Spleen (tissue), 11 donors: ENCODE results near the gene NCOA1. TPM values are rescaled to one million over a fixed set of nuclear protein-coding genes. Genes with fewer than 3 reads are reported as not detected.
A peak's percentile ranks its signal among the peaks of the same experiment; 100 is the strongest.

Experiments
- DNase-seq: peaks from one replicate; pipeline ENCODE4 v3.0.0-alpha.2; 2020
- H3K27ac ChIP-seq, 8 donors: fragments of 200-600 bp; sonication (generic) in 7 of 8; 1 replicate in 4 of 8; 2 replicates in 4 of 8; pipeline versions ENCODE4 v1.5.0 to v1.8.0; 2016 to 2021; ENCODE audit warnings: inconsistent platforms in 4 of 8, mild to moderate bottlenecking in 4 of 8, moderate library complexity in 1 of 8
- H3K27me3 ChIP-seq, 7 donors: fragments of 200-600 bp; sonication (generic) in 6 of 7; replicated peaks in 1 of 7; 1 replicate in 4 of 7; 2 replicates in 3 of 7; pipeline versions ENCODE4 v1.5.0 to v1.8.0; 2016 to 2021; ENCODE audit warnings: inconsistent platforms in 3 of 7, mild to moderate bottlenecking in 1 of 7
- H3K36me3 ChIP-seq, 6 donors: fragments of 200-600 bp; sonication (generic) in 5 of 6; 1 replicate in 4 of 6; 2 replicates in 2 of 6; pipeline versions ENCODE4 v1.5.0 to v1.8.0; 2016 to 2021; ENCODE audit warnings: inconsistent platforms in 2 of 6
- H3K4me1 ChIP-seq, 6 donors: fragments of 200-600 bp; sonication (generic) in 5 of 6; 1 replicate in 3 of 6; 2 replicates in 3 of 6; pipeline versions ENCODE4 v1.5.0 to v1.8.0; 2016 to 2021; ENCODE audit warnings: inconsistent platforms in 3 of 6
- H3K4me3 ChIP-seq, 8 donors: fragments of 200-600 bp; sonication (generic) in 7 of 8; 1 replicate in 4 of 8; 2 replicates in 4 of 8; pipeline versions ENCODE4 v1.5.0 to v1.8.0; 2016 to 2021; ENCODE audit warnings: inconsistent platforms in 4 of 8, mild to moderate bottlenecking in 4 of 8, moderate library complexity in 2 of 8
- H3K9me3 ChIP-seq, 8 donors: fragments of 200-600 bp; sonication (generic) in 7 of 8; 1 replicate in 4 of 8; 2 replicates in 4 of 8; pipeline versions ENCODE4 v1.5.0 to v1.8.0; 2016 to 2021; ENCODE audit warnings: inconsistent platforms in 4 of 8
- POLR2A ChIP-seq, 3 donors: fragments of 450-650 bp; IDR thresholded peaks; one replicate each; pipeline ENCODE4 v1.5.1; 2017; ENCODE audit warnings: antibody characterized with exemption in 3 of 3, mild to moderate bottlenecking in 1 of 3
- POLR2AphosphoS5 ChIP-seq, 3 donors: sonication (generic); formaldehyde crosslinking; IDR thresholded peaks; one replicate each; pipeline ENCODE4 v1.5.1; 2017; ENCODE audit warnings: antibody characterized with exemption in 3 of 3
- WGBS, 5 donors: extraction: QIAGEN DNeasy Blood & Tissue Kit in 3 of 5; methylation state at CpG; one replicate each; pipeline versions ENCODE4 v1.1.5 to v1.1.7; 2013 to 2018; 5-methylcytosine and 5-hydroxymethylcytosine counted together
- intact Hi-C: fragments of 100-400 bp; cut with DNase I; formaldehyde crosslinking; loops from one replicate; pipeline ENCODE4 v1.15.0; 2023; ENCODE audit warnings: low total_unique reads
- polyA plus RNA-seq, 3 donors: library from polyadenylated mRNA; stranded (reverse); fragments of 200-250 nt; gene quantifications; one replicate each; pipeline ENCODE4 v1.2.1, GENCODE V29; 2013
- total RNA-seq, 7 donors: library from RNA; depleted of rRNA in 3 of 7; stranded (reverse); fragments of >200 nt in 3 of 7; fragmentation: NEBNext Ultra II Directional in 4 of 7; extraction: Animal tissue kit (Norgen Biotek cat#: 25700) in 4 of 7; gene quantifications; one replicate each; pipeline versions ENCODE4 v1.1.0 to v1.2.1, GENCODE V29; 2016 to 2021
- TF ChIP-seq, protein P1 (sequence below), 11 experiments: fragments of 200-600 bp in 7 of 11; fragments of 450-650 bp in 4 of 11; sonication (generic) in 4 of 11; IDR thresholded peaks in 8 of 11; conservative IDR thresholded peaks in 3 of 11; 1 replicate in 7 of 11; 2 replicates in 4 of 11; pipeline versions ENCODE4 v1.4.0 to v1.8.0; 2016 to 2021; ENCODE audit warnings: antibody characterized with exemption in 11 of 11, inconsistent platforms in 4 of 11, mild to moderate bottlenecking in 1 of 11
- donor health status: healthy with polysubstance abuse.
- donor health status: DM: no; HTN: no; CAD: no; lungs with moderate emphysema.
- donor health status: DM: no; HTN: no; CAD: no.
- donor health status: Bipolar disorder and iron deficiency.
- donor health status: healthy.
- donor health status: DM: no; HTN: no; CAD: no.
- donor health status: DM: yes; HTN: yes; CAD: no.

Gene NCOA1
- total and polyA plus RNA-seq, 10 donors: 4.4 to 73.6 (median 54.4) TPM

DNA sequence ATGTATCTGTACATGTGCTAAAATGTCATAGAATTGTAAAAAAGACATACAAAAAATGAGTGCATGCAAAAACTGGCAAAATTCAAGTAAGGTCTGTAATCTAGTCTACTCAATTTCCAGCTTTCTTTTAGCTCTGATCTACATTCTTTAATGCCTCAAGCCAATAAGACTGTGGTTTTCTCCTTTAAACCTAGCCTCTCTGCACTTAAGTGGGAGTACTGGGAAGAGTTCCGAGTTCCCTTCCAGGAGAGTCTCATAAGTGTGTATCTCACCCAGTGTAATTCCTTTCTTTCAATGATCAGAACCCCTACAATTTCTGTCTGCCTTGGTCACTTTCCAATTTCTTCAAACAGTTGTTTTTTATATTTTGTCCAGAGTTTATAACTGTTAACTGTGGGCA is 152.0 kb downstream of the NCOA1 start:
- intact Hi-C loops: no loop called here
- Histone ChIP-seq H3K27me3 (no peaks in the 10 kb centered on the region), H3K4me1 (peaks cover 0 to 11% (median 3%) of the 10 kb centered on the region in 6 donors), H3K4me3 (no peak overlapping the region), H3K27ac (no peak overlapping the region), H3K36me3 (peaks cover 0 to 4% (median 0%) of the 10 kb centered on the region in 6 donors), H3K9me3 (peaks cover 0 to 3% (median 0%) of the 10 kb centered on the region in 8 donors)
- 80 to 96% (median 89%) methylated on average over 1 of the region's 1 CpG for WGBS, 5 donors
- TF ChIP-seq, protein P1, sequence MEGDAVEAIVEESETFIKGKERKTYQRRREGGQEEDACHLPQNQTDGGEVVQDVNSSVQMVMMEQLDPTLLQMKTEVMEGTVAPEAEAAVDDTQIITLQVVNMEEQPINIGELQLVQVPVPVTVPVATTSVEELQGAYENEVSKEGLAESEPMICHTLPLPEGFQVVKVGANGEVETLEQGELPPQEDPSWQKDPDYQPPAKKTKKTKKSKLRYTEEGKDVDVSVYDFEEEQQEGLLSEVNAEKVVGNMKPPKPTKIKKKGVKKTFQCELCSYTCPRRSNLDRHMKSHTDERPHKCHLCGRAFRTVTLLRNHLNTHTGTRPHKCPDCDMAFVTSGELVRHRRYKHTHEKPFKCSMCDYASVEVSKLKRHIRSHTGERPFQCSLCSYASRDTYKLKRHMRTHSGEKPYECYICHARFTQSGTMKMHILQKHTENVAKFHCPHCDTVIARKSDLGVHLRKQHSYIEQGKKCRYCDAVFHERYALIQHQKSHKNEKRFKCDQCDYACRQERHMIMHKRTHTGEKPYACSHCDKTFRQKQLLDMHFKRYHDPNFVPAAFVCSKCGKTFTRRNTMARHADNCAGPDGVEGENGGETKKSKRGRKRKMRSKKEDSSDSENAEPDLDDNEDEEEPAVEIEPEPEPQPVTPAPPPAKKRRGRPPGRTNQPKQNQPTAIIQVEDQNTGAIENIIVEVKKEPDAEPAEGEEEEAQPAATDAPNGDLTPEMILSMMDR (IDR thresholded peaks at IDR 0.05 in 8 of 11, conservative IDR thresholded peaks at IDR 0.05 in 3 of 11): no peak
- TF ChIP-seq POLR2AphosphoS5 (IDR thresholded peaks at IDR 0.05) (no peak), POLR2A (IDR thresholded peaks at IDR 0.05) (no peak)
- no peak for DNase-seq

DNA sequence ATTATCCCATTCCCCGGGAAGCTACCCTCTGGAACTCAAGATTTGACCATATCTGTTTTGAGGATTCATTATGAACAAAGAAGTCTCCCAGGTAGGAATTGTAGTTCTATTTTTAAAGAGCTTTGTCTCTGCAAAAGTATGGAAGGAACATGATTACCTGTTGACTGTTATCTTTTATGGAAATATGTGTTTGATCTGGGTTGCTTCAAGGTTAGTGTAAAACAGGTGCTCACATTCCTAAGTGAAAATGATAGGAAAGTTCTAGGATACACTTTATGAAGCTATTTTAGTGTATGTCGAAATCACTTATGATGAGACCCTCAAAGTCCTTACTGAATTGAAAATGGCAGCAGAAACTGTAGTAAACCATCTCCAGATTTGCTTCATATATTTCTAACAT is 153.0 kb downstream of the NCOA1 start:
- intact Hi-C loops: no loop called here
- Histone ChIP-seq H3K27me3 (no peaks in the 10 kb centered on the region), H3K9me3 (no peaks in the 10 kb centered on the region), H3K36me3 (peaks cover 0 to 4% (median 0%) of the 10 kb centered on the region in 6 donors), H3K4me1 (peaks cover 0 to 11% (median 3%) of the 10 kb centered on the region in 6 donors), H3K4me3 (no peak overlapping the region), H3K27ac (no peak overlapping the region)
- WGBS, 5 donors: 93 to 98% (median 95%) methylated on average over 2 of the region's 2 CpGs
- TF ChIP-seq POLR2A (IDR thresholded peaks at IDR 0.05) (no peak), POLR2AphosphoS5 (IDR thresholded peaks at IDR 0.05) (no peak)
- TF ChIP-seq, protein P1 (IDR thresholded peaks at IDR 0.05 in 8 of 11, conservative IDR thresholded peaks at IDR 0.05 in 3 of 11): no peak
- DNase-seq: no peak

DNA sequence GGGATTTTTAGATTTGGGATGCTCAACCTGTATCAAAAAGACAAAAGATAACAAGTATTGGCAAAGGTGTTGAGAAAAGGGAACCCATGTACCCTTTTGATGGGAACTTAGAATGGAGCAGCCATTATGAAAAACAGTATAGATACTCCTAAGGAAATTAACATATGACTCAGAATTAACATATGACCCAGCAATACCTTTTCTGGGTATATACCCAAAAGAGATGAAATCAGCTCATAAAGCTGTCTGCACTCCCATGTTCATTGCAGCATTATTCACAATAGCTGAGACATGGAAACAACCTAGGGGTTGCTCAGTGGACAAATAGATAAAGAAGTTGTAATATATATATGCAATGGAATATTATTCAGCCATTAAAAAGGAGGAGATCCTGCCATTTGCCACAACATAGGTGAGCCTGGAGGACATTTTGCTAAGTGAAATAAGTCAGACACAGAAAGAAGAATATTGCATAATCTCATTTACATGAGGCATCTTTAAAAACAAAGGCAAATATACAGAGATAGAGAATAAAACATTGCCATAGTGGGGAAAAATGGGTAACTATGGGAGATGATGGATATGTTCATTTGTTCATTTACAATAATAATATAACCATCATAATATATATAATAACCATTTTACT is 160.1 kb downstream of the NCOA1 start:
- H3K27me3 ChIP-seq: no peaks in the 10 kb centered on the region
- intact Hi-C loops: no loop called here
- peaks cover 0 to 4% (median 0%) of the 10 kb centered on the region in 6 donors for H3K36me3 ChIP-seq
- no peaks in the 10 kb centered on the region for H3K9me3 ChIP-seq
- H3K4me3 ChIP-seq: no peak overlapping the region
- no peak for DNase-seq
- H3K27ac ChIP-seq: no peak overlapping the region
- peaks cover 0 to 30% (median 12%) of the 10 kb centered on the region in 6 donors for H3K4me1 ChIP-seq
- TF ChIP-seq, protein P1 (IDR thresholded peaks at IDR 0.05 in 8 of 11, conservative IDR thresholded peaks at IDR 0.05 in 3 of 11): no peak
- TF ChIP-seq POLR2A (IDR thresholded peaks at IDR 0.05) (no peak), POLR2AphosphoS5 (IDR thresholded peaks at IDR 0.05) (no peak)

DNA sequence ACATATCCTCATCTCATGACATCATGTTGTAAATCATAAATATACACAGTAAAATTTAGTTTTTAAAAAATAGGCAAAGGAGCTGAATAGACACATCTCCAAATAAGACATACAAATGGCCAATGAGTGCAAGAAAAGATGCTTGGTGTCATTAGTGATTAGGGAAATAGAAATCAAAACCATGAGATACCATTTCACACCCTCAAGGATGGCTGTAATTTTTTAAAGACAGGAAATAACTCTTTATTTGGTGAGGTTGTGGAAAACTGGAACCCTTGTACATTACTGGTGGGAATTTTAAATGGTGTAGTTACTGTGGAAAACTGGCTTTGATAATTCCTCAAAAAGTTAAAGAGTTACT is 160.6 kb downstream of the NCOA1 start:
- H3K4me3 ChIP-seq: no peak overlapping the region
- peak overlapping the region in 2 of 8 donors; percentile 32 to 62 for H3K27ac ChIP-seq
- no peak for DNase-seq
- H3K36me3 ChIP-seq: peaks cover 0 to 4% (median 0%) of the 10 kb centered on the region in 6 donors
- H3K27me3 ChIP-seq: no peaks in the 10 kb centered on the region
- TF ChIP-seq, protein P1 (IDR thresholded peaks at IDR 0.05 in 8 of 11, conservative IDR thresholded peaks at IDR 0.05 in 3 of 11): no peak
- H3K9me3 ChIP-seq: no peaks in the 10 kb centered on the region
- peaks cover 0 to 35% (median 12%) of the 10 kb centered on the region in 6 donors for H3K4me1 ChIP-seq
- intact Hi-C loops: no loop called here
